GM21423 (cell line): Measurements from ENCODE around the gene ABCA4.
A peak's percentile ranks its signal among the peaks of the same experiment; 100 is the strongest.

ENCODE experiments used
- ATAC-seq: cut with Tn5 transposase; IDR thresholded peaks from one replicate; pipeline ENCODE4 v1.9.1; 2021; ENCODE audit warnings: mild to moderate bottlenecking, moderate library complexity; ENCODE audit not compliant: unreplicated experiment

Gene ABCA4

DNA sequence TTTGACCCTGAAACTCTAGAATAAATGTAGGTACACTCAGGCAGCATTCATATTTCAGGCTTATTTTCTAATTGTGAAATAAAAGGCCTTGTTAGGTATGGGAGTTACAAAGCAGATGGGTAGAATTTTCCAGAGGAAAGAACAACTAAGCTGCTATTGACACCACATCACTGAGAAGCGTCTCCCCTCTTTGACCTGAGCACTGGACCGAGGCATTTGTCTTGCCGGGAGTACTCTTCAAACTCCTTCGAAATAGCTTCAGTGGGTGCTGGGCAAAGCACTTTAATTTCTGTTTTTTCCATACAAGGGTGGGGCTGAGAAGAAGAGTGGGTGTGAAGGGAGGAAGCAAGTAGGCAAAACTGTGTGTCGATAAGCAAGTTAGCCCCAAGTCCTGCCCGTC lies 36.4 kb downstream of the ABCA4 start:
- no peak for ATAC-seq

DNA sequence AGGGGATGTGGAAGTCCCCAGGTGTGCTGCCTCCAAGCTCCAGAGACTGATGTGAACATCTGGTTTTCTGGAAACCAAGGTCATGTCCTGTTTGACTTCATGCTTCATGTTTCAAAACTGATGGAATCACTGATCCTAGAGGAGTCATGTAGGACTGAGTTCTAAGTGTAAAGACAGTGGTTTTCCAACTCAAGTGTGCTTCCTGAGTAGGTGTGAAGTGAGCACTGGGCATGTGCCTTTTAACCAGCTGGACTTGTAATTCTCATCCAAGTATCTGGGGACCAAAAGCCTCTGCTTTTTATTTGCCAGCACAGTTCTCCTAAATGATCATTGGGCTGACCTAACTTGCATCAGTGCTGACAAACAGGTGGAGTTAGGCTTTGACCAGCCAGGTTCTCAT lies 36.9 kb downstream of the ABCA4 start:
- ATAC-seq, result no peak

DNA sequence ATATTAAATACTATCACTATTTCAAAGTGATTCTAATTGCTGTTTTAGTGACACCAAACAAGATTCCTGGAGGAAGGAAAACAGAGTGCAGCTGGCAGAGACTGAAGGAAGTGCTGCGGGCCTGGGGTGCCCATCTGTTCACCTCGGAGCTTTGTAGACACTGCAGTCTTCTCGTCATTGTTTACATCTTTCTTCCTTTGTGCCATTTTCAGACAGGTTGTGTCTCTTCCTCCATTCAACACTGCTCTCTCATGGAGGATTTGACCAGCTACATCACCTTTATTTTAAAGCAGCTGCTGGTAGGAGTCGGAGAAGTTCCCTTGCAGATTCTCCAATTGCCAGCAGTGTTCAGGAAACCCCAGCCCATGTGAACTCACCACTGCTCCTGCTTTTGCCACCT lies 37.3 kb downstream of the ABCA4 start:
- no peak for ATAC-seq

DNA sequence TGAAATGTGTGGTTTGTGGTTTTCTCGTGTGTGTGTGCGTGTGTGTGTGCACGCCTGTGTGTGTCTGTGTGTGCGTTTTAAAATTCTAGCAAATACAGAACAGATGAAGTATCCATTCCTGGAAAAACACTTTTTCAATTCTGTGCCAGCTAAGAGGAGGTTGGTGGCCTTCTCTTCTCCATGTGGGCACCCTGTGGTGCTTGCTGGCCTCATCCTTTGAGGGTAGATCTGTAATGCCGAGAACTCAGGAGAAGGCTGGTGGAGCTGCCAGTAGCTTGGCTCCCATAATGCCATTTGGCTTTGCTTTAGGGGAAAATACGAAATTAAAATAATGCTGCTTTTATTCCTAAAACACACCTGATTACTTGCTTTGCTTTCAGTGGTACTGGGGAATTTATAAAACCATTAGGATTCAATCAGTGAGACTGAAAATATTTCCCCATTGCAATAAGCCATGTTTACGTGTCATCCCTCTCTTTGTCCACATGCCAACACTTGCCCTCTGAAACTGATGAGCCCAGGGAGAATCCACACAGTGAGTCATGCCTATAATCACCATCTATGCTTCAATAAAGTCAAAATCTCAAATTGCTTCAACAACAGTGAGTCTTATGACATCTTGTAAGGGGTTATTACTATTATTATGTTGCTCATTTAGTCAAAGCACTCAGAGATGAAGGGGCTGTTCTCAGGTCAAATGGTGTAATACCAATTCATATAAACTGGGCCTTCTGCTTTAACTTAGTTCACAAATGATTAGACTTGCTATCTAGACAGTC lies 39.2 kb downstream of the ABCA4 start:
- no peak for ATAC-seq

DNA sequence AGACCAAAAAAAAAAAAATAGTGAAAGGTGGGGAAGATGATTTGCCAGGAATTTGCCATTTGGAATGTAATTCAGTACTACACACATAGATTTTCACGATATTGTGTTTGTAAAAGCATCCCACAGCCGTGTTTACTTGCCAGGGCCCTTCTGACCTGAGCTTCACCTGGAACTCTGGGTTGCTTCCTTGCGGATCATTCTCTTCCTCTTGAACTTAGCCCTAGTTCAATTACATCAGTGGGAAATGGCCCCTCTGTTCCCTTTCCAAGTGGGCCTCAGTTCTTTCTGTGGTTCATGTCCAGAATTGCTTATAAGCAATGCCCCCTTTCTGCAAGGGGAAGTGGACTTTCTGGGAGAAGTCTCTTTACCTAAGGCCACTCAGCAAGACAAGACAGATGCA lies 41.0 kb downstream of the ABCA4 start:
- no peak for ATAC-seq

DNA sequence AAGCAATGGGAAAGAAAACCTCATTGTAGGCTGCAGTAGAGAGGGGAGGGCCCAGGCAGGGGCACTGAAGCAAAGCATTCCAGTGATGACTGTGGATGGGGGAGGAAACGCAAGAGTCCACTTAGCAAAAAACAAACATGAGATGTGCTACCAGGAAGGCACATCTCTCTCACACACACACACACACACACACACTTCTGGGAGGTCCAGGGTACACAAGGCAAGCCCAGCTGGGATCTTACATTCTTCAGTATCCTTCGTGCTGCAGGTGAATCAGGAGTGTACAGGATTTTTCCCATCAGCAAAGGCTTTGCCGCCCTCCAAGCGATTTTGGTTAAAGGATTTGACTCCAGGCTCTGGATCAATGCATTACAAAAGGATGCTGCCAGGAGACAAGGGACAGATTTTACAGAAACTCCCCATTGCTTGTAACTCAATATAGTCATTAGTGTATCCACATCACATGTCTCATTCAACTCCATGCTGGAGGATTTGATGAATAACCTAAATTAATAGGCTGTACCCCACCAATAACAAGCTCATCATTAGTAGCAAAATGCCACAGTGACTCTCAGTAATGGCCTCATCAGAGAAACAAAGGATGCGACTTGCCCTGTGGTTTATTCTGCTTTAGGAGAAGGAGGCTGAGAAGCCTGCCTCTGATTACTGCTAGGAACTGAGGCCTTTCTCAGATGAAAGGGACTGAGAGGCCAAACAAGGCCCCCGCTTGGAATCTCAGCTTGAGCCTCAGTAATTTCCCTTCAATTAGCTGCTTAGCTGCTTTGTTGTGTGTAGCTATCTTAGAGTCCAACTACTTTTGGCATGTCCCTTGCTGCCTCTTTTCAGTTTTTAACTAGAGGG lies 41.6 kb downstream of the ABCA4 start:
- no peak for ATAC-seq

DNA sequence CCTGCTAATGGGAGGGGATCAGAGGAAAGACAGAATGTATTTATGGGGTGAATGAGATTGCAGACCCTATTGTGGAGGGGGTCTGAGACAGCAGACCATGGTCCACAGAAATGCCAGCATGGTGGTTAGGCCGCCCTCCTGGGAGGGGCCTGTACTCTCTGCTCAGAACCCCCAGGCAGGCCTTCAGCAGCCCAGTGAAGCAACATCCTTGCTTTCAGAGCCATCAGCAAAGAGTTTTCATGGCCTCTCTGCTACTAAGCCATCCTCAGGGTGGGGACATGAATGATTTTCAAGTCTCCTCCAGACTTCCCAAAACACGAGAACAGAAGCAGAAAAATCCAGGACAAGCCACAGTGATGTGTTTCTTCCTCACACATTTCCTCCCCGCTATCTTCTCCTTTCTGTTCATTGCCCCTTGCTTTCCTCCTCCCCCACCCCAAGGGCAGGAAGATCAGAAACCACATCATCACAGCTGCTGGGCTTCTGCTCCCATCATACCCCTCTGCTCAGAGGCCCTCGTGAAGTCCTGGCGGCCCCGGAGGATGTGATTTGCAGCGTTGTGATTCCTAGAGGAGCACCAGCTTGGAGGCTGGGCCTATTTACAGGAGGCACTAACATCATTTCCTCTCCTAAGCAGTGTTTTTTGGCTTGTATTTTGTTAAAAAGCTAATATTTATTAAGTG lies 48.0 kb downstream of the ABCA4 start:
- no peak for ATAC-seq

DNA sequence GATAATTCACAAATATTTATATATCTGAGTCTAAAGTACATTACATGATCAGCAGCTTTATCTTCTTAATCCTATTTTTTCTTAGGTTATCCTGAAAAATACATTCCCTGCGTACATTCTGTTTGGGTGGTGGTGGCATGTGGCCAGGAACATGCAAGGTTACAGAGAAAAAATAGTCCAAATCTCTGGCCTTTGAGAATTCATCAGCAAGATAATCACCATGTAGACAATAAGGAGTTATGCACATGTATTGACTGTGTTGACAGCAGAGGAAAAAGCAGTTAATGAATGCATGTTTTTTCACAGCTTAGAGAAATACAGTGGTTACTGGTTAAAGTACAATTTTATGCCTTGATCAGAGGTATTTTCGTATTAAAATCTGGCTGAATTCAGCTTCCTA lies 49.0 kb downstream of the ABCA4 start:
- no peak for ATAC-seq

DNA sequence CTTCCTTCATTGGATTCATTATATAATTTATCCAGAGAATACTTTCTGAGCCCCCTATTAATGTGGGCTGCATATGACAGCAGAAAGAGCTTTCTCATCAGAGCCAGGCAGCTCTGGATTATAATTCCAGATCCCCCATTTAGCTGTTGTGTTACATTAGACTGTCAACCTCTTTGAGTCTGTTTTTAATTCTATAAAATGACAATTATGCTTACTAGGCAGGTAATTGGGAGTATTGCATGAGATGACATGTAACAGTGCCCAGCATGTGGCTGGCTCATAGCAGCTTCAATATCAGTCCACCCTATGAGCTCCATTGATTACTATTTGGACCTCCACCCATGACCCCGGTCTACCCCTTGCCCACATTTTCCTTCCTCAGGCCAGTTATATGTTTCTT lies 49.6 kb downstream of the ABCA4 start:
- ATAC-seq, result no peak

DNA sequence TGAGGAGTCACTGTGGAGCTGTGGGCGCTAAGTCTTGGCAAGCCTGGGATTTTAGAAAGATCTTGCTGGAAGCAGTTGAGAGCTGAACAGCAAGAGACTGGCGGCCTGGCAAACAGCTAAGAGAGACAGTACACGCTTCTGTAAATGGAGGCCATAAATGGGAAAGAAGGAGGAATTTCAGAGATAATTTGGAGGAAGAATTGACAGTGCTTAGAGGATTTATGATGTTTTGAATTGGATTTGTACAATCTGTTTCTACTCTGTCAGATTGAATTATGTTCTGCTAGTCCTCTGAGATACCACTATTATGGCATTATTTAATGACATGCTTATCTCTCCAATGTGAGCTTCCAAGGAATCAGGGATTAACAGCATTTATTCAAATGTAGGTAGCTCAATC lies 50.1 kb downstream of the ABCA4 start:
- ATAC-seq, result no peak

DNA sequence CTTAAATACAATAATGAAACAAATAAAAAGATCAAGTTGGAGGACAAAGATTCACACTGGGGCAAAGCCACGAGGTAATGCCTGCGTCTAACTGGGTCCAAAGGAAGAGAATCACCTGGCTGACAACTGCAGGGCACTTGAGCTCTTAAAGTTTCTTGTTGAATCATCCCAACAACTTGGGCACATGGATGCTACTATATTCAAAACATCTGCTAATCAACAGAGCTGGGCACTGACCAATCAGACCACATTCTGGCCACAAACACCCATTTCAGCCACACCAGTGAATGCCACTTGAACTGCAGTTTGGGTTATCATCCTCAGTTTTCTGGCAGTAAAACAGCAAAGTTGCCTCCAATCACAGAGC lies 51.0 kb downstream of the ABCA4 start:
- ATAC-seq, result no peak

DNA sequence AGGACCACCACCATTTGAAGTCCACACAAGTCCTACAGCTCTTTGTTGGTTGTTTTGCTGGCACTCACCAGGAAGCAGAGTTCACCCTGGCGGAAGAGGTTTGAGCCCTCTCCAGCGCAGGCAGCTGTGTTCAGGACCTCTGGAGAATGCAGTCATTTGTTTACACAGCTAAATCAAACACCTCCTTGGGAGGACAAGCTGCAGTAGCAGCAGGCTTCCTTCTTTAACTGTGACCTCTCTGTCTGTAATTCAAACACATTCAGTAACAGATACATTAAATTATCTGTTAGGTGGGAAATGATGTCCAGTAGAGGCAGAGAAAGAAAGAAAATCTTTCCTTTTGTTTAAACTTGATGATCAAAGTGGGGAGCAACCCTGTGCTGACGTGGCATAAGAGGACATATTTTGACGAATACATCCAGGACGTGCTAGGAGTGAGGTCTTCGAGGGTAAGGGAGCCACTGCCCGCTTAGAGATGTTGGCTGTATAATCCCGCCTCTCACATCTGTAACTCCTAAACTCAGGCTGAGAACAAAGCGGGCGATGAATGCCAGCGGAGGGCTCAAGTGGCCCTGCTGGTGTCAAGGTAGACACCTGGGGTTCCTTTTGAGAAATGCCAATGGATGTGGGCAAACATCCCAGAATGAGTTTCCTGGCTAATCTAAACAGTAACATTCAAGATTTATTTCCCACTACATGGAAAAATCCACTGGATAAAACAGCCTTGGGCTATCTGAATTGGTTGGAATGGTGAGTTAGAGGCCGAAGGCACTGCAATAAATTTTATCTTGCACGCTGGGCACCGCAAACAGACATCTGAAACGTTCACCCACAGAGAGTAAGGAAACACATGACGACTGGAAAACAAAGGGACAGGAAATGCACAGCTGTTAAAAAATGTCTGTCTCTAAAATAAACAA lies 51.7 kb downstream of the ABCA4 start:
- no peak for ATAC-seq

DNA sequence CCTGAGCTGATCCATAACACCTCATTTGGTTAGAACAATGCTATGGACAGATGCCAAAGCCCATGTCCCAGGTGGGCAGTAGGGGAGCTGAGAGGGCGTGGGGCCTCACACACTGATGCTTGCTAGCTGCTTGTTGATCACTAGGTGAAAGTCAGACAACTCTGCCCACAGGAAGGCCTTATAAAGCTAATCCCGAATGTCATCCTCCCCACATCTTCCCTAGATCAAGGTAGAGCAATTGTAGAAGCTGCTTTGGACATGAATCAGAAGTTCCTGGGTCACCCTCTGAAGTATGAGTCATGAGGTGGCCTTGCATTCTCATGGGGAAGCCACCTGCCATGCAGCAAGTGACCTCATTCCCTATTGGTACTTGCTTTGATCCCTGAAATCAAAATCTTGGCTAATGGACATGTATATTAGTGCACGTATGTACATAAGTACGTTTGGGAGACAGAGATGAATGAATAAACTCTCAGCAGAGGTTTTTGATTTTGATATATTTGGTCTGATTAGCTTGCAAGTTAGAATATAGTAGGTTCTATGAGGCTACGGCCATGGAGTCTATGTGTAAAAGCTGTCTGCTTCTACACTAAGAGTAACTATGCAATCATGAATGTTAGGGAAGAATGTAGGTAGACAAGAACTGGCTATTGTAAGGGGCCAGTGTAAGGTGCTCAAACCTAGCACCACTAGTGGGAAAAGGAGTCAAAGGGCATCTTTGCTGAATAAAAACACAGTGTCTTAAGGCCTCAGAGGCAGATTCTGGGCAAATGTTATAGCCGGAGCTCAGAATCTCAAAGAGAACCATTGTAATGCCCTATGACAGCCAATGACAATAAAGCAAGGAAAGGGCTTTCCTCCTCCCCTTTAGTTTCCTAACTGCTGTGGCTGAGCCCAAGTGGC lies 52.6 kb downstream of the ABCA4 start:
- no peak for ATAC-seq

DNA sequence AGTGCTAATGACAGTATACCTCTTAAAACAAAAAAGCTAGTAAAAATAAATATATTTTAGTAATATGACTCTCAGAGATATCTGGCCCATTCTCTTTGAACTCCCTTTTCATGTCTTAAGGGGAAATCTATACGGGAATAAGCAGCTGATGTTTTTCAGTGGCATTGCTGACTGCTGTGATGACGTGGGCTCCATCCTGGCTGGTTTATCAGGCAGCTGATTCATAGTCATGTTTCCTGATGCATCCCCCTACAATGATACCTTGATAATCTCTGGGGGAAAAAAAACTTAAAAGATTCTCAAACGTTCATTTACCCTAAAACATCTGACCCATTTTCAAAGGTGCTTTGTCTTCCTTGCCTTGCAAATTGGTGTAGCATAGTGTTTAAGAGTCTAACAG lies 53.8 kb downstream of the ABCA4 start:
- ATAC-seq, result no peak

DNA sequence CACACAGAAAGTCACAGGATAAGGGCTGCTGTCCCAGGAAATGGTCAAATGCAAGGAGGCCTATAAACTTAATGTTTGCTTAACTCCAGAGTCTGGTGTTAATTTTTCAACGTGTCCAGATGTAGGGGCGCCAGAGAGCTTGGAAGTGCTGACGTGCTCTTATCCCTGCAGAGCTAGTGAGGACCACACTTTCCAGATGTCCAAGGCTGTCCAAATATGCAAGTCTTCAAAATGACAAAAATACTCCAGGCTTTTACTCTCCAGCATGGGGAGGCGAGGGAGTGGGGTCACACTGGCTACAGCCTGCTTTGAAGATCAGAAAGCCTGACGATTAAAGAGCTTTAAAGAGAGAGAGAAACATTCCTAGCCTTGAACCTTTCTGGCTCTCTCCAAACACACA lies 57.6 kb downstream of the ABCA4 start:
- no peak for ATAC-seq

DNA sequence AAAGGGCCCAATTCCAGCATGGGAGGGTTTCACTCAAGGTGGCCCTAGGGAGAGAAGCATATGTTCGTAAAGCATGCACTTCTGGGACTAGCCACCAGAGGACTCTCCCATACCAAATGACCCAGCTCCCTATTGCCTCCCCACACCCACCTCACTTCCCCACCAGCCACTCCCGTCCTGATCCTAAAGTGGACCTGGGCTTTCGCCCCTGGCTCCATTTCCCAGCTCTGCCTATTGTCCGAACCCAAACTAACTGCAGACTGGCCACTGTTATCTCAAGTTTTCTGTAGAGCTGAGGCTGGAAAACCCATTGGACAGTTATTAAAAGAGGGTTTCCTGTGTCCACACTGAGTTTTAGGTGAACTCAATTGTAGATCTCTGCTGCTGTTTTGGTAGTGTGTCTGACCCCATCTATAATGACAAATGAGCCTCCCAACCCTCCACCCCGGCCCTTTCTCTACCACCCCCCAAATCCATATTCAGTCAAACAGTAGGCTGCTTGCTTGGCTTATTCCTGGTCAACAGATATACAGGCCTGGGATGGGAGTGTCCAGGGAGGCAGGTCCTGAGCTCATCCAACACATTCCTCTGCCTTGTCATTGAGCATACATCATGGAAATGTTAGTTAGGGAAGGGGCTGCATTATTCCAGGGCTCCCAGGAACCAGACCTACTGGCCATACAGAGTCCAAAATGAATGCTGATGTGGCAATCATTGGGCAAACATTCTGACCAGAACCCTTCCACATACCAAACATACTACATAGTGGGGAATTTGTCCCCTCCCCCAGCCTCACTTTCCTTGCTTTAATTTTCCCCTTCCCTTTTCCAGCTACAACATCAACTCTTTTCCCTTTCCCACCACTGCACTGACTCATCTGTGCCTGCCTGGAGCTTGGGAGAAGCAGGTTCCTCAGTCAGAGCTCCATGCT lies 59.2 kb downstream of the ABCA4 start:
- peak; percentile 78 for ATAC-seq

DNA sequence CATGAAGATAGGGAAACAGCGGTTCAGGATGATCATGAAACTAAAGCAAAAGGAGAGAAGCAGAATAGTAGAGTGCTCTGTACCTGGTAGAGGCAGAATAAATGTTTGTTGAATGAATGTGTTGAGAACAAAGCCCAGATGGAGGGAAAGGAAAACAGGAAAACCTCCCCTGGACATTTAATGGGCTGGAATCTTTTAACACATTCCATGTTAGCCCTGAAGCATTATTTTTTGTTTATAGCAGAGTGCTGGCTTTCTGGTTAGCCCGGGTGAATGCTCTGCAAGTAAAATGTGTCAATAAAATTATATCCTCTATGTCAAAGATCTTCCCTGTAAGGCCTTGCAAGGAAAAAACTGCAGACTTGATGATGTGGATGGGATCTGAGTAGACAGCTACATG lies 60.2 kb downstream of the ABCA4 start:
- ATAC-seq, result no peak

DNA sequence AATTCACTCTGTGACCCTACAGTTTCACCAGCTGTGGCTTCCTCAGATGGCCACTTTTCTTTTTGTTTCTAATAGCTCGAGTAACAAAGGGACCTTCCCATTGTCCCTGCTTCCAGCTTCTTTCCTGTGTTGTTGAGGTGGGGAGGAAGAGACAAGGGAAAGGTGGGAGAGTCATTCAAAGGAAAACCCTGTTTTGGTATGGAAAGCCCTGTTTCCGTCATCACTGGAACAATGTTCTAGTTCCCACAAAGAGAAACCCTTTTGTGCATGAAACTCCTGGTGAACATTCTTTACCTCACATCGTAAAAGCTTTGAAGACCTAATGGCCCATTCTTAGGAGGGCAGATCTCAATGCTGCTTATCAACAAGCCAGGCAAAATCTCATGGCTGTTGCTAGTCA lies 62.2 kb downstream of the ABCA4 start:
- ATAC-seq, result no peak

DNA sequence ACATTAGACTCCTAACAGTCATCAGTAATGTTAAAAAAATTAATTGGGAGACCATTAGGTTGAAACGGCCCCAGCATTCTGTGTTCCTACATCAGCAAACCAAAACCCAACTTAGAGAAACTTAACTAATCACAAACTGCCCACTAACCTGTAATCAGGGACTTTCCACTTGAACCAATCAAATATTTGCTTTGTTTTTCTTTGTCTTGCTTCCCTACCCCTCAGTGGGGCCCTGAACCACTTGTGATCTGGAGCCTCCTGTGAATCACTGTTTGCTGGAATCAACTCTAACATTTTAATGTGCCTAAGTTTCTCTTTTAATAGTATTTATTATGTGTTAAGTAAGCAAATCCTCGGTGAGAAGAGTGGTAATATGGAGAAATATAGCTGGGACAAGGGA lies 64.0 kb downstream of the ABCA4 start:
- no peak for ATAC-seq
